ENCODE data around the gene HSBP1L1. TPM values are rescaled to one million over a fixed set of nuclear protein-coding genes. Genes with fewer than 3 reads are reported as not detected.
"Not testable (repeated sequence)": the region's sequence is repeated elsewhere in the genome, so short reads cannot be mapped to it uniquely, and the experiment has no call there.

HSBP1L1 gene
- total RNA-seq, 4 donors from 2014 or later: 34.7 to 77.3 (median 62.2) TPM

- intact Hi-C loops (cut with DNase I; ENCODE audit: low total_unique reads): no loop called here
- H3K4me3 ChIP-seq (ENCODE audit: low read depth, poor library complexity, severe bottlenecking): no peak overlapping the region
- WGBS, 2 donors: 53 to 77% methylated on average over 5 of the region's 5 CpGs
- no peak for DNase-seq (ENCODE audit: low spot score in 2 of 2)
- TF ChIP-seq, protein P1, sequence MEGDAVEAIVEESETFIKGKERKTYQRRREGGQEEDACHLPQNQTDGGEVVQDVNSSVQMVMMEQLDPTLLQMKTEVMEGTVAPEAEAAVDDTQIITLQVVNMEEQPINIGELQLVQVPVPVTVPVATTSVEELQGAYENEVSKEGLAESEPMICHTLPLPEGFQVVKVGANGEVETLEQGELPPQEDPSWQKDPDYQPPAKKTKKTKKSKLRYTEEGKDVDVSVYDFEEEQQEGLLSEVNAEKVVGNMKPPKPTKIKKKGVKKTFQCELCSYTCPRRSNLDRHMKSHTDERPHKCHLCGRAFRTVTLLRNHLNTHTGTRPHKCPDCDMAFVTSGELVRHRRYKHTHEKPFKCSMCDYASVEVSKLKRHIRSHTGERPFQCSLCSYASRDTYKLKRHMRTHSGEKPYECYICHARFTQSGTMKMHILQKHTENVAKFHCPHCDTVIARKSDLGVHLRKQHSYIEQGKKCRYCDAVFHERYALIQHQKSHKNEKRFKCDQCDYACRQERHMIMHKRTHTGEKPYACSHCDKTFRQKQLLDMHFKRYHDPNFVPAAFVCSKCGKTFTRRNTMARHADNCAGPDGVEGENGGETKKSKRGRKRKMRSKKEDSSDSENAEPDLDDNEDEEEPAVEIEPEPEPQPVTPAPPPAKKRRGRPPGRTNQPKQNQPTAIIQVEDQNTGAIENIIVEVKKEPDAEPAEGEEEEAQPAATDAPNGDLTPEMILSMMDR (IDR thresholded peaks at IDR 0.05): no peak
- TF ChIP-seq POLR2A (IDR thresholded peaks at IDR 0.05): no peak
These were observed 46.1 kb downstream of the HSBP1L1 start for GRCh38 chr18:80010551-80010906.

- 90 to 91% methylated on average over 14 of the region's 14 CpGs for WGBS, 2 donors
- H3K4me3 ChIP-seq (ENCODE audit: low read depth, poor library complexity, severe bottlenecking); intact Hi-C loops (cut with DNase I; ENCODE audit: low total_unique reads): not testable (repeated sequence)
- DNase-seq (ENCODE audit: low spot score in 2 of 2): peak in 1 of 2 donors; percentile 36
These were observed 47.2 kb downstream of the HSBP1L1 start for GRCh38 chr18:80011496-80012137.

- WGBS, 2 donors: 96 to 97% methylated on average over 20 of the region's 20 CpGs
- H3K4me3 ChIP-seq (ENCODE audit: low read depth, poor library complexity, severe bottlenecking): no peak overlapping the region
- DNase-seq (ENCODE audit: low spot score in 2 of 2): peak in 1 of 2 donors; percentile 53
- intact Hi-C loops (cut with DNase I; ENCODE audit: low total_unique reads): no loop called here
- TF ChIP-seq POLR2A (IDR thresholded peaks at IDR 0.05): no peak
- TF ChIP-seq, protein P1 (IDR thresholded peaks at IDR 0.05): no peak
These were observed 48.3 kb downstream of the HSBP1L1 start for GRCh38 chr18:80012714-80013113.

Other genes starting within 250 kb of the HSBP1L1 start
- gene KCNG2, start 166.7 kb upstream of the HSBP1L1 start, total RNA-seq: under 1 TPM in 1 of 4 donors, not detected in 3; 0.84 TPM
- gene SLC66A2, start 13.0 kb upstream of the HSBP1L1 start, total RNA-seq: 100 to 1,000 TPM in 1 of 4 donors, 10 to 100 TPM in 3; 65.6 to 112 (median 75.3) TPM
- gene TXNL4A, start 23.9 kb downstream of the HSBP1L1 start, total RNA-seq: 10 to 100 TPM; 12.6 to 49.9 (median 24.0) TPM
- 10 to 100 TPM; 30.8 to 43.5 (median 38.1) TPM for gene RBFA, start 69.8 kb downstream of the HSBP1L1 start, total RNA-seq
- 10 to 100 TPM; 18.1 to 22.6 (median 19.9) TPM for gene ADNP2, start 144.6 kb downstream of the HSBP1L1 start, total RNA-seq